Measurements from ENCODE around the gene TP73. TPM values are rescaled to one million over a fixed set of nuclear protein-coding genes. Genes with fewer than 3 reads are reported as not detected.

The TP73 gene
- total and polyA plus RNA-seq, 2 experiments from 2014 or later = not detected

GRCh38 chr1:3630161-3630611 lies 22.1 kb upstream of the TP73 start:
- Histone ChIP-seq H3K4me2 (ENCODE audit: unreplicated experiment) (no peak overlapping the region), H3F3A (ENCODE audit: insufficient read depth) (no peaks in the 10 kb centered on the region), H3K9me2 (ENCODE audit: insufficient read depth) (no peaks in the 10 kb centered on the region), H3K36me3 (ENCODE audit: low read depth) (0 out of 2 replicates have a peak, but pooled peaks cover 4% of the 10 kb centered on the region), H3K79me2 (ENCODE audit: insufficient read depth) (peaks cover 10% of the 10 kb centered on the region), H3K4me1 (ENCODE audit: insufficient read depth) (peaks cover 7% of the 10 kb centered on the region; the same call in 1 of the 2 replicates), H2AFZ (no peak overlapping the region), H3K27ac (no peak overlapping the region), H3K27me3 (replicated peaks; ENCODE audit: insufficient read depth) (no peaks in the 10 kb centered on the region), H4K20me1 (ENCODE audit: insufficient read depth) (no peaks in the 10 kb centered on the region), H3K9me3 (ENCODE audit: low read depth) (no peaks in the 10 kb centered on the region), H3K4me3 (no peak overlapping the region), H3K9ac (no peak overlapping the region)
- no peak for DNase-seq
- TF ChIP-seq EZH2 (IDR thresholded peaks at IDR 0.05; ENCODE audit: insufficient read depth, poor library complexity, severe bottlenecking) = no peak
- TF ChIP-seq EZH2phosphoT487 (IDR thresholded peaks at IDR 0.05; ENCODE audit: insufficient read depth, low read depth) = no peak
- 80 to 93% methylated on average over 9 to 10 of the region's 11 CpGs for WGBS, 2 experiments (ENCODE audit: low coverage in 1 of 2, low lambda C conversion rate in 2 of 2, missing lambda C conversion rate in 2 of 2)
- in situ Hi-C loops (cut with MboI) = no loop called here

GRCh38 chr1:3630914-3631313 lies 21.4 kb upstream of the TP73 start:
- Histone ChIP-seq H3K9ac (no peak overlapping the region), H3K9me2 (ENCODE audit: insufficient read depth) (no peaks in the 10 kb centered on the region), H3F3A (ENCODE audit: insufficient read depth) (no peaks in the 10 kb centered on the region), H4K20me1 (ENCODE audit: insufficient read depth) (no peaks in the 10 kb centered on the region), H2AFZ (no peak overlapping the region), H3K4me3 (no peak overlapping the region), H3K27me3 (replicated peaks; ENCODE audit: insufficient read depth) (no peaks in the 10 kb centered on the region), H3K4me2 (ENCODE audit: unreplicated experiment) (no peak overlapping the region), H3K4me1 (ENCODE audit: insufficient read depth) (peaks cover 4% of the 10 kb centered on the region; the same call in 1 of the 2 replicates), H3K27ac (no peak overlapping the region), H3K79me2 (ENCODE audit: insufficient read depth) (peaks cover 3% of the 10 kb centered on the region), H3K9me3 (ENCODE audit: low read depth) (no peaks in the 10 kb centered on the region), H3K36me3 (ENCODE audit: low read depth) (0 out of 2 replicates have a peak, but pooled peaks cover 4% of the 10 kb centered on the region)
- 77 to 82% methylated on average over 9 of the region's 9 CpGs for WGBS, 2 experiments (ENCODE audit: low coverage in 1 of 2, low lambda C conversion rate in 2 of 2, missing lambda C conversion rate in 2 of 2)
- no peak for DNase-seq
- TF ChIP-seq EZH2 (IDR thresholded peaks at IDR 0.05; ENCODE audit: insufficient read depth, poor library complexity, severe bottlenecking) (no peak), EZH2phosphoT487 (IDR thresholded peaks at IDR 0.05; ENCODE audit: insufficient read depth, low read depth) (no peak)
- in situ Hi-C loops (cut with MboI) = no loop called here

- no peaks in the 10 kb centered on the region; the same call in 1 of the 2 replicates for H3K79me2 ChIP-seq (ENCODE audit: insufficient read depth)
- no peaks in the 10 kb centered on the region for H3K9me2 ChIP-seq (ENCODE audit: insufficient read depth)
- no peaks in the 10 kb centered on the region for H3F3A ChIP-seq (ENCODE audit: insufficient read depth)
- H2AFZ ChIP-seq = no peak overlapping the region
- no peaks in the 10 kb centered on the region for H3K27me3 ChIP-seq (replicated peaks; ENCODE audit: insufficient read depth)
- in situ Hi-C loops (cut with MboI) = no loop called here
- no peak for DNase-seq
- H3K9ac ChIP-seq = no peak overlapping the region
- no peaks in the 10 kb centered on the region for H4K20me1 ChIP-seq (ENCODE audit: insufficient read depth)
- 0 out of 2 replicates have a peak, but pooled peaks cover 4% of the 10 kb centered on the region for H3K36me3 ChIP-seq (ENCODE audit: low read depth)
- H3K27ac ChIP-seq = no peak overlapping the region
- H3K9me3 ChIP-seq (ENCODE audit: low read depth) = no peaks in the 10 kb centered on the region
- TF ChIP-seq EZH2phosphoT487 (IDR thresholded peaks at IDR 0.05; ENCODE audit: insufficient read depth, low read depth) (no peak), EZH2 (IDR thresholded peaks at IDR 0.05; ENCODE audit: insufficient read depth, poor library complexity, severe bottlenecking) (no peak)
- no peaks in the 10 kb centered on the region for H3K4me1 ChIP-seq (ENCODE audit: insufficient read depth)
- H3K4me2 ChIP-seq (ENCODE audit: unreplicated experiment) = no peak overlapping the region
- 88 to 90% methylated on average over 26 to 36 of the region's 36 CpGs for WGBS, 2 experiments (ENCODE audit: low coverage in 1 of 2, low lambda C conversion rate in 2 of 2, missing lambda C conversion rate in 2 of 2)
- no peak overlapping the region for H3K4me3 ChIP-seq
Measured at GRCh38 chr1:3631320-3632260, 20.7 kb upstream of the TP73 start.

GRCh38 chr1:3632298-3632697 lies 20.0 kb upstream of the TP73 start:
- Histone ChIP-seq H3K79me2 (ENCODE audit: insufficient read depth) (no peaks in the 10 kb centered on the region), H3K9me3 (ENCODE audit: low read depth) (no peaks in the 10 kb centered on the region)
- DNase-seq = no peak

More at GRCh38 chr1:3632298-3632697, 20.0 kb upstream of the TP73 start:
- no peak overlapping the region for H3K4me2 ChIP-seq (ENCODE audit: unreplicated experiment)
- H3K4me1 ChIP-seq (ENCODE audit: insufficient read depth) = no peaks in the 10 kb centered on the region
- no peaks in the 10 kb centered on the region for H3K27me3 ChIP-seq (replicated peaks; ENCODE audit: insufficient read depth)
- H3K9me2 ChIP-seq (ENCODE audit: insufficient read depth) = no peaks in the 10 kb centered on the region
- no peak overlapping the region for H3K4me3 ChIP-seq
- TF ChIP-seq EZH2phosphoT487 (IDR thresholded peaks at IDR 0.05; ENCODE audit: insufficient read depth, low read depth) = no peak
- no peak for TF ChIP-seq EZH2 (IDR thresholded peaks at IDR 0.05; ENCODE audit: insufficient read depth, poor library complexity, severe bottlenecking)
- H2AFZ ChIP-seq = no peak overlapping the region
- no peaks in the 10 kb centered on the region for H3F3A ChIP-seq (ENCODE audit: insufficient read depth)
- no peak overlapping the region for H3K9ac ChIP-seq
- in situ Hi-C loops (cut with MboI) = no loop called here
- no peak overlapping the region for H3K27ac ChIP-seq
- H3K36me3 ChIP-seq (ENCODE audit: low read depth) = 0 out of 2 replicates have a peak, but pooled peaks cover 2% of the 10 kb centered on the region
- 93 to 98% methylated on average over 17 of the region's 17 CpGs for WGBS, 2 experiments (ENCODE audit: low coverage in 1 of 2, low lambda C conversion rate in 2 of 2, missing lambda C conversion rate in 2 of 2)
- H4K20me1 ChIP-seq (ENCODE audit: insufficient read depth) = no peaks in the 10 kb centered on the region

Data from GM23248 (cell line).